ENCODE measurements around the gene ZNF12.

The ZNF12 gene

DNA sequence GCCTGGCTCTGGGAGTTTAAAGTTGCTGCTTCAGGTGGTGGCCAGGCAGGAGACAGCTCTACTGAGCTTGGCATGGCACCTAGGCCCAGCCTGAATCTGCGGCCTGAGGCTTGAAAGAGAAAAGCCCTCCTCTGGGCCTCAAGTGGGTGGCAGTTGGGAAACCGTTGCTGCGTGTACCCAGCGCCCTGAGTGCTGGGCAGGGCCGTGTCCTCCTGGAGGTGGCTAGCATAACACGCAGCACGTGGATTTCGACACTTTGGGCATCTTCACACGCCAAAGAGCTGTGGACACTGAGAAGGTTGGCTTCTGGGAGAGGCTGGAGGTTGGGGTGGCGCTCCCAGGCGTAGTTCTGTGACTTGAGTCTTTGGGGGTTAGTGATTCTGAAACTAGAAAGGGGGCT, 67.1 kb downstream of the ZNF12 start:
- in situ Hi-C loops (cut with HindIII; ENCODE audit: low pct_unique_long_range_greater_than_20kb, low sequenced_read_pairs) = no loop called here
- DNase-seq (ENCODE audit: low read depth in 1 of 2, low spot score in 1 of 2) = no peak

GRCh38 chr7:6639032-6639431, 67.7 kb downstream of the ZNF12 start:
- DNase-seq (ENCODE audit: low read depth in 1 of 2, low spot score in 1 of 2) = no peak
- no peak for TF ChIP-seq JUND (IDR thresholded peaks at IDR 0.05; ENCODE audit: low read depth)
- in situ Hi-C loops (cut with HindIII; ENCODE audit: low pct_unique_long_range_greater_than_20kb, low sequenced_read_pairs) = no loop called here

More for the DNA sequence above, 67.1 kb downstream of the ZNF12 start:
- TF ChIP-seq JUND (IDR thresholded peaks at IDR 0.05; ENCODE audit: low read depth) = no peak
